CD14-positive monocyte (primary cell): Measurements from ENCODE around the gene MSX1. TPM values are rescaled to one million over a fixed set of nuclear protein-coding genes. Genes with fewer than 3 reads are reported as not detected.
A peak's percentile ranks its signal among the peaks of the same experiment; 100 is the strongest.

Source experiments
- DNase-seq, 3 donors: peaks; one replicate each; pipeline ENCODE4 v3.0.0-alpha.2; 2011 to 2022
- H2AFZ ChIP-seq: 2 replicates; pipeline ENCODE4 v1.6.0; 2012; ENCODE audit warnings: mild to moderate bottlenecking, low read depth, low read length, inconsistent platforms; ENCODE audit not compliant: insufficient read depth, poor library complexity, severe bottlenecking
- H3K27ac ChIP-seq, 2 donors: 1 replicate in 1 of 2; 2 replicates in 1 of 2; pipeline ENCODE4 v1.5.1; 2012 to 2013; ENCODE audit warnings: low read length in 2 of 2, control low read depth in 1 of 2, inconsistent platforms in 1 of 2, low read depth in 1 of 2, mild to moderate bottlenecking in 1 of 2
- H3K27me3 ChIP-seq, 2 donors: one replicate each; pipeline versions ENCODE4 v1.6.0 to v1.6.1; 2011 to 2013; ENCODE audit warnings: low read length in 2 of 2; ENCODE audit not compliant: control insufficient read depth in 2 of 2, insufficient read depth in 2 of 2
- H3K36me3 ChIP-seq, 2 donors: replicated peaks in 1 of 2; 1 replicate in 1 of 2; 2 replicates in 1 of 2; pipeline versions ENCODE4 v1.5.1 to v1.6.1; 2012 to 2013; ENCODE audit warnings: low read length in 2 of 2, control low read depth in 1 of 2, inconsistent platforms in 1 of 2, mild to moderate bottlenecking in 1 of 2; ENCODE audit not compliant: insufficient read depth in 2 of 2, control insufficient read depth in 1 of 2
- H3K4me1 ChIP-seq, 2 donors: 1 replicate in 1 of 2; 2 replicates in 1 of 2; pipeline versions ENCODE4 v1.5.1 to v1.6.1; 2012 to 2013; ENCODE audit warnings: low read length in 2 of 2, control low read depth in 1 of 2, inconsistent platforms in 1 of 2, mild to moderate bottlenecking in 1 of 2, moderate library complexity in 1 of 2; ENCODE audit not compliant: insufficient read depth in 2 of 2, control insufficient read depth in 1 of 2
- H3K4me2 ChIP-seq: replicated peaks from 2 replicates; pipeline ENCODE3; 2012; ENCODE audit warnings: low read length, moderate library complexity, mild to moderate bottlenecking; ENCODE audit not compliant: poor library complexity, severe bottlenecking; ENCODE audit errors: extremely low read depth
- H3K4me3 ChIP-seq, 3 experiments: fragments of 200-600 bp in 1 of 3; sonication (generic) in 1 of 3; replicated peaks in 1 of 3; 1 replicate in 2 of 3; 2 replicates in 1 of 3; pipeline ENCODE4 v1.5.1; 2011 to 2013; ENCODE audit warnings: low read length in 3 of 3, mild to moderate bottlenecking in 3 of 3, control low read depth in 2 of 3, low read depth in 2 of 3, inconsistent platforms in 1 of 3, moderate library complexity in 1 of 3
- H3K79me2 ChIP-seq: 2 replicates; pipeline ENCODE4 v1.6.0; 2012; ENCODE audit warnings: mild to moderate bottlenecking, control low read depth, inconsistent platforms, low read length, moderate library complexity; ENCODE audit not compliant: insufficient read depth
- H3K9ac ChIP-seq: 2 replicates; pipeline ENCODE4 v1.6.0; 2017; ENCODE audit warnings: low read length, mild to moderate bottlenecking; ENCODE audit not compliant: insufficient read depth, poor library complexity, severe bottlenecking
- H3K9me3 ChIP-seq, 2 donors: replicated peaks in 1 of 2; 1 replicate in 1 of 2; 2 replicates in 1 of 2; pipeline versions ENCODE4 v1.5.1 to v1.6.1; 2012 to 2013; ENCODE audit warnings: low read length in 2 of 2, control low read depth in 1 of 2; ENCODE audit not compliant: control insufficient read depth in 1 of 2, insufficient read depth in 1 of 2
- H4K20me1 ChIP-seq: 2 replicates; pipeline ENCODE4 v1.6.0; 2012; ENCODE audit warnings: mild to moderate bottlenecking, low read length, control low read depth, moderate library complexity; ENCODE audit not compliant: insufficient read depth
- H3K27ac Mint-ChIP-seq, 7 donors: one replicate each; pipeline ENCODE4 v1.8.0; 2020; ENCODE audit warnings: mild to moderate bottlenecking in 7 of 7, mixed read lengths in 7 of 7, moderate library complexity in 6 of 7, inconsistent platforms in 2 of 7
- H3K27me3 Mint-ChIP-seq, 3 donors: one replicate each; pipeline ENCODE4 v1.8.0; 2021 to 2022; ENCODE audit warnings: low read depth in 3 of 3, mild to moderate bottlenecking in 3 of 3, mixed read lengths in 3 of 3, moderate library complexity in 3 of 3, inconsistent platforms in 1 of 3
- H3K36me3 Mint-ChIP-seq, 2 donors: one replicate each; pipeline ENCODE4 v1.8.0; 2020; ENCODE audit warnings: mixed read lengths in 2 of 2, inconsistent platforms in 1 of 2, mild to moderate bottlenecking in 1 of 2
- H3K4me1 Mint-ChIP-seq: one replicate; pipeline ENCODE4 v1.8.0; 2020; ENCODE audit warnings: mild to moderate bottlenecking, mixed read lengths
- H3K4me3 Mint-ChIP-seq, 2 donors: one replicate each; pipeline ENCODE4 v1.8.0; 2020; ENCODE audit warnings: mild to moderate bottlenecking in 2 of 2, mixed read lengths in 2 of 2, moderate library complexity in 1 of 2
- H3K9me3 Mint-ChIP-seq, 7 donors: one replicate each; pipeline ENCODE4 v1.8.0; 2020 to 2022; ENCODE audit warnings: mixed read lengths in 7 of 7, mild to moderate bottlenecking in 6 of 7, moderate library complexity in 6 of 7, inconsistent platforms in 2 of 7
- WGBS: methylation state at CpG from one replicate; pipeline ENCODE4 v1.1.5; 2013; ENCODE audit warnings: missing lambda C conversion rate; ENCODE audit not compliant: insufficient coverage; 5-methylcytosine and 5-hydroxymethylcytosine counted together
- intact Hi-C, 2 donors: fragments of 100-400 bp; cut with micrococcal nuclease; formaldehyde crosslinking; loops; one replicate each; pipeline versions ENCODE4 v1.15.0 to v1.15.1; 2023
- polyA plus RNA-seq, 3 donors: library from polyadenylated mRNA; depleted of rRNA in 1 of 3; unstranded in 2 of 3; stranded (reverse) in 1 of 3; fragments of 300-500 nt in 2 of 3; fragments of >200 nt in 1 of 3; fragmentation: Illumina TruSeq in 2 of 3; gene quantifications; 1 replicate in 2 of 3; 2 replicates in 1 of 3; pipeline ENCODE4 v1.2.3, GENCODE V29; 2012 to 2021
- TF ChIP-seq, protein P1 (sequence below): fragments of 200-600 bp; IDR thresholded peaks from one replicate; pipeline ENCODE4 v1.8.0; 2022; ENCODE audit warnings: antibody characterized with exemption, mild to moderate bottlenecking

MSX1 gene
- polyA plus RNA-seq, 3 donors = not detected

DNA sequence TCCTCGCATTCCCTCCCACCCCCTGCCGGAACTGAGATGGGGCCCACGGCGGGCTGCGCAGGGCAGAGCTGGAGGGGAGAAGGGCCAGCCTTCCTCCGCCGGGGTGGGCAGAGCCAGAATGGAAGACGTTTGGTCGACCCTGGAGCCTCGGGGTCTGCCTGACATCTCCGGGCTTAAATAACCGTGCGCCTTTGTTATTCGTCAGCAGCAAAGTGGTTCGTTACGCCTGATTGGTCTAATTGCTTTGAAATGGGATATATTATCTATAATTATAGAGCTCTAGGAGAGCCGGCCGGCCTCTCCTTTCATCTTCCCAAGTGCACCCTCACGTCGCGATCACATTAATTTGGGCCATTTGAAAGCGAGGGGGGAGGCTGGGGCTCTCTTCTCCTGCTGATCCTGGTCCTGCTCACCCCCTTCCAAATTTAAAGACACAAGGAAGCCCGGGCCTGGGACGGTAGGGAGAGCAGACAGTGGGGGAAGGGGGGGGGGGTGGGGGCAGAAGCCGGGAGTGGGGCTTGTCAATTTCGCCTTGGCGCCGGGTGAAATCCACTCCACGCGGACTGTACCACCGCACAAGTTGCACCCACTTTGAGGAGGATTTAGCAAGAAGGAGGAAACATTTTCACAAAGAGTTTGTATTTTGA lies 4.7 kb upstream of the MSX1 start:
- Mint-ChIP-seq H3K27me3 (peaks cover 81 to 96% (median 86%) of the 10 kb centered on the region in 3 donors), H3K9me3 (peaks cover 10 to 49% (median 35%) of the 10 kb centered on the region in 7 donors), H3K27ac (no peak overlapping the region), H3K36me3 (peaks cover 9 to 20% of the 10 kb centered on the region in 2 donors), H3K4me3 (peak overlapping the region in 1 of 2 donors; percentile 87), H3K4me1 (peaks cover 38% of the 10 kb centered on the region)
- H3K4me3 ChIP-seq = no peak overlapping the region
- no peak overlapping the region for H3K27ac ChIP-seq
- TF ChIP-seq, protein P1, sequence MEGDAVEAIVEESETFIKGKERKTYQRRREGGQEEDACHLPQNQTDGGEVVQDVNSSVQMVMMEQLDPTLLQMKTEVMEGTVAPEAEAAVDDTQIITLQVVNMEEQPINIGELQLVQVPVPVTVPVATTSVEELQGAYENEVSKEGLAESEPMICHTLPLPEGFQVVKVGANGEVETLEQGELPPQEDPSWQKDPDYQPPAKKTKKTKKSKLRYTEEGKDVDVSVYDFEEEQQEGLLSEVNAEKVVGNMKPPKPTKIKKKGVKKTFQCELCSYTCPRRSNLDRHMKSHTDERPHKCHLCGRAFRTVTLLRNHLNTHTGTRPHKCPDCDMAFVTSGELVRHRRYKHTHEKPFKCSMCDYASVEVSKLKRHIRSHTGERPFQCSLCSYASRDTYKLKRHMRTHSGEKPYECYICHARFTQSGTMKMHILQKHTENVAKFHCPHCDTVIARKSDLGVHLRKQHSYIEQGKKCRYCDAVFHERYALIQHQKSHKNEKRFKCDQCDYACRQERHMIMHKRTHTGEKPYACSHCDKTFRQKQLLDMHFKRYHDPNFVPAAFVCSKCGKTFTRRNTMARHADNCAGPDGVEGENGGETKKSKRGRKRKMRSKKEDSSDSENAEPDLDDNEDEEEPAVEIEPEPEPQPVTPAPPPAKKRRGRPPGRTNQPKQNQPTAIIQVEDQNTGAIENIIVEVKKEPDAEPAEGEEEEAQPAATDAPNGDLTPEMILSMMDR = no peak
- H3K9ac ChIP-seq = no peak overlapping the region
- no peaks in the 10 kb centered on the region for H3K36me3 ChIP-seq
- H2AFZ ChIP-seq = no peak overlapping the region
- H3K27me3 ChIP-seq = peaks cover 65 to 91% of the 10 kb centered on the region in 2 donors
- 2% methylated on average over 7 of the region's 31 CpGs for WGBS
- DNase-seq = no peak
- H3K4me1 ChIP-seq = peaks cover 8 to 9% of the 10 kb centered on the region in 2 donors
- H4K20me1 ChIP-seq = no peaks in the 10 kb centered on the region
- intact Hi-C loops = no loop called here
- H3K4me2 ChIP-seq = no peak overlapping the region
- H3K79me2 ChIP-seq = no peaks in the 10 kb centered on the region
- peaks cover 16 to 60% of the 10 kb centered on the region in 2 donors for H3K9me3 ChIP-seq

DNA sequence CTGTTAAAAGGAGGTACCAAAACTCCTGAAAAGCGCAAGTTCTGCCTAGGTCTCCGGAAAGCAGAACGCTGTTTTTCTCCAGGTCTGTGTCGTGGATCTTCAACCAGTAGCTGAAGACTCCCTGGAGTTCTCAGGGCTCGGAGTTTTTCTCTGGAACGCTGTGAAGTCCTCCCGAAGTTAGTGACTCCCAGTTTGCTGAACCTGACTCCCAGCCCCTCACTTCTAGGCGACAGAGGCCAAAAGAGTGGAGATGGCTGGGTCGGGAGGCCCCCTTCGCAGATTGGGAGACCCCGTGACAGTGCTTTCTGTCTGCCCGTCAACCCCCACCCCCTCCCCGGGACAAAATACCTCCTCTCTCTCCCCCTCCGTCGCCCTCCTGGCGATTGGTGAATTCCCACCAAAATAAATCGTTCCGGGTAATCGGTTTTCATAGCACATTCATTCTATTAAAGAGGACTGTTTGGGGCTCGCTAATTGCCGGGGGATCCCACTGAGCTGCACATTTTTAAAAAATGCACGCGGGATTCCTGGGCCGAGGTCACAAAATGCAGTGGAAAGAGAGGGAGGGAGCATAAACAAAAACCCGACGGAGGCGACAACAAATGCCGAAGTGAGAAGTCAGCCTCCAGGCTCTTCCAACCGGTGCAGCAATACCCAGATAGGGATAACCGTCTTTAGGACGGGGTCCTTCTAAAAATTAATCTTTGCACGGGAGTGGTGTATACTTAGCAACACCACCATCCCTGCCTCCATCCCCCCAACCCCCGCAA lies 4.0 kb upstream of the MSX1 start:
- Mint-ChIP-seq H3K4me3 (peak overlapping the region; percentile 32 to 87), H3K9me3 (peaks cover 10 to 50% (median 35%) of the 10 kb centered on the region in 7 donors), H3K36me3 (peaks cover 9 to 20% of the 10 kb centered on the region in 2 donors), H3K4me1 (peaks cover 39% of the 10 kb centered on the region), H3K27ac (peak overlapping the region in 2 of 7 donors; percentile 6 to 75), H3K27me3 (peaks cover 82 to 96% (median 85%) of the 10 kb centered on the region in 3 donors)
- H3K4me3 ChIP-seq = no peak overlapping the region
- H3K27me3 ChIP-seq = peaks cover 70 to 91% of the 10 kb centered on the region in 2 donors
- no peak overlapping the region for H3K4me2 ChIP-seq
- no peak overlapping the region for H3K27ac ChIP-seq
- TF ChIP-seq, protein P1 = no peak
- no peaks in the 10 kb centered on the region for H3K36me3 ChIP-seq
- no peaks in the 10 kb centered on the region for H4K20me1 ChIP-seq
- no peak overlapping the region for H3K9ac ChIP-seq
- H3K4me1 ChIP-seq = peaks cover 14 to 15% of the 10 kb centered on the region in 2 donors
- no peak for DNase-seq
- peaks cover 16 to 62% of the 10 kb centered on the region in 2 donors for H3K9me3 ChIP-seq
- no peaks in the 10 kb centered on the region for H3K79me2 ChIP-seq
- H2AFZ ChIP-seq = no peak overlapping the region
- WGBS = 4% methylated on average over 22 of the region's 33 CpGs
- intact Hi-C loops = no loop called here
